Stimulated activated CD8-positive, alpha-beta memory T cell treated with anti-CD3 and anti-CD28 coated beads, Interleukin-7, amount 100 ng/mL, for 4 hours (primary cell): ENCODE results near the gene WNK1.
A peak's percentile ranks its signal among the peaks of the same experiment; 100 is the strongest.
"Not testable (repeated sequence)": the region's sequence is repeated elsewhere in the genome, so short reads cannot be mapped to it uniquely, and the experiment has no call there.

Experiments
- DNase-seq, 2 donors: peaks; one replicate each; pipeline ENCODE4 v3.0.0-alpha.2; 2020; ENCODE audit warnings: low read depth in 2 of 2

WNK1 gene

GRCh38 chr12:911191-911826 is 158.9 kb downstream of the WNK1 start:
- DNase-seq: no peak

- DNase-seq: no peak
Observed at GRCh38 chr12:912466-913235, 160.3 kb downstream of the WNK1 start.

- no peak for DNase-seq
Observed at GRCh38 chr12:913919-914698, 161.7 kb downstream of the WNK1 start.

DNA sequence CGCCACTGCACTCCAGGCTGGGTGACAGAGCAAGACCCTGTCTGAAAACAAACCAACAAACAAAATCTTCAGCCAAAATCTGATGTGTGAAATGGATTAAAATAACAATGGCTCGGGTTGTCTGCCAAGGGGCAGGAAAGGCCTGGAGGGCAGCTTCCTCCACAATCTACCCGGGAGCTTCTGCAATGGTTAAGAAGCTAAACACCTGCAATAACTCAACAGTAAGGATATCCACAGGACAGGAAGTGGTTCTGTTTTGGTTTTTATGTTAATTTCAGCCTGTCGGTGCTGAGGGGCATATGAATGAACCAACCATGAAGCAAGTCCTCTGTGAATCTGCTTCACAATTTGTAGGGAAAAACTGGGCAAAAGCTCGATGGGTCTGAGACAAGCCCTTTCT is 162.7 kb downstream of the WNK1 start:
- DNase-seq: no peak

DNA sequence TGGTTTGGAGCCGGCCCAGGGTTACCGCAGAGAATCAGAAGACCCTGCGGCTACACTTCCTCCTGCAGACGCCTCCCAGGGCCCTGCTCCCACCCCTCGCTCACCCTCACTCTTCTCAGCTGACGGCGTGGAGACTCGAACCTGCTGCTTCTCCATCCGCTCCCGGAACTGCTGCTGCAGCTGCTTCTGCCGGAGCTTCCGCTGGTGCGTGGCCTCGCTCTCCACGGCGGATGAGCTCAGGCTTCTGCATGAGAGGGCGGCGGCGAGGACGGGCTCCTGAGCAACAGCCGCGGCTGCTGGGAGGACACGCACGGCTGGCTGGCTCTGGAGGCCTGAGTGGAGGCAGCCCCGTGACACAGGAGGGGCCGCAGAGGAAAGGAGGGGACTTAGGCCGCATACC is 163.9 kb downstream of the WNK1 start:
- DNase-seq: no peak

DNA sequence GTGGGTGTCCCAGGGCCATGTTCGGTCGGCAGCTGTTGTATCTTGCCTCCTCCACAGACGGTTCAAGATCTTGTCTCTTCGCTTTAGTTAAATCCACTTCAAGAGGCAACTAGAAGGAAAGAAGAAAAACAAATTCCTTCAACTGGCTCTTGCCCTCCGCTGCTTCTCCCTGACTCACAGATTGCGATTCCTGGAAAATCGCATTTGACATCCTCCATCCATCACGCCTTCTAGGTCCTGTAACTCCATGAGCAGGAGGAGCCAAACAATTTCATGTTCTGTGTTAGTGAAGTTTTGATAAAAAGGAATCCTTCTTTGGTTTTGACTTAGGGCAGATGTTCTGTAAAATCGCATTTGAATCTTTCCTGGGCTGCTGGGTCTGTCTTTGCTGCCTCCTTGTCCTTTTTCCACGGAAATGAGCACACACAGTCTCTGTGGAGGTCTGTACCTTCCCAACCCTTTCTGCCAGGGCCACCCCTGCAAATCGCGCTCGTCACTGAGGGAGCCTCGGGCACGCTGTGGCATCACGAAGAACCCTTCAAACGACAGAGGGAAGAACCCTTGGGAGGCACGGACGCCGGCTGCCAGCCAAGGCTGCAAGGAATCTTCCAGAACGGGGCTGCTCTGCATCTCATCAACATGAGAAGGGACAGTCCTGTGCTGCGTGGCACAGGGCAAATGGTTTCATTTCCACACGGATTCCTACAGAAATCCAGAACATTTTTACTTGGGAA is 164.5 kb downstream of the WNK1 start:
- no peak for DNase-seq

DNA sequence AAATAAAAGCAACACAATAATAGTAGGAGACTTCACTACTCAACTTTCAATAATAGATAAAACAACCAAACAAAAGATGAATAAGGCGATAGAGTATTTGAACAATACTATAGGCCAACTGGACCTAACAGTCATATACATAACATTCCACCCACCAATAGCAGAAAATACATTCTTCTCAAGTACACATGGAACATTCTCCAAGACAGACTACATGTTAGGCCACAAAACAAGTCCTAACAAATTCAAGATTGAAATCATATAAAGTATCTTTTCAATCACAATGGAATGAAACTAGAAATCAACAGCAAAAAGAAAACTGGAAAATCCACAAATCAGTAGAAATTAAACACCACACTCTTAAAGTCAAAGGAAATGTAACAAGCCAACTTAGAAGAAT is 168.3 kb downstream of the WNK1 start:
- no peak for DNase-seq

GRCh38 chr12:922285-922684 is 169.9 kb downstream of the WNK1 start:
- DNase-seq: no peak

DNA sequence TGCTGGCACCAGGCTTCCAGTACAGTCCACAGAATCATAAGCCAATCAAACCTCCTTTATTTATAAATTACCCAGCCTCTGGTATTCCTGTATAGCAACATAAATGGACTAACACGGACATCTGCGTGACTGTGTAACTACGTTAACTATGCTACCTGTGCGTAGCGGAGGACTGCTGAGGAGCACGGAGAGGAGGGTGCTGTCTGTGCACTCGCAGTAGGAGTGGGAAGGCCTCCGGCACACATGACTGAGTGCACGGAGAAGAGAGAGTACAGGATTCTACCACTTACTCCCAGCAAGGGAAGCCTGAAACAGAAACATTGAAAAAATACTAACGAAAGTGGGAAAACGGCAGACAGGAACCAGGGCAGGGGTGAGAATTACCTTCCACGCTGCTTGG is 174.3 kb downstream of the WNK1 start:
- no peak for DNase-seq

- no peak for DNase-seq
Observed at GRCh38 chr12:931060-931459, 178.7 kb downstream of the WNK1 start.

DNA sequence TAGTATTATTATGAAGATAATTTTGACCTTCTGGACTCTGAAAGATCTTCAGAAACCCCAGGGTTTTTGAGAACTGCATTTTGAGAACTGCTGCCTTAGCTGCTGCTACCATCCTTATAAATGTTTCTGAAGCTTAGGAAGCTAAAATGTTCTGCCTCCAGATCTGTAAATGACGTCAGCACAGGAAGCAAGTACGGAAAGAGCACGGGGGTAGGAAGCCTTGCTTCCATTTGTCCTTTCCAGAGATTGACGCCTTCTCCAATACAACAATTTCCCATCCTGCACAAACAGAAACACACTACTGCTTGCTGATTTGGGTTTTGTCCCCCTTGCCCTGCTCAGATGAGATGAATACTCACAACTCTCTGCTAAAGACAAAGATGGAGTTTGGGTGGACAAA is 179.2 kb downstream of the WNK1 start:
- DNase-seq: no peak

GRCh38 chr12:935891-936290 is 183.5 kb downstream of the WNK1 start:
- DNase-seq: not testable (repeated sequence)

- DNase-seq: no peak
Observed at GRCh38 chr12:936377-937345, 184.3 kb downstream of the WNK1 start.

DNA sequence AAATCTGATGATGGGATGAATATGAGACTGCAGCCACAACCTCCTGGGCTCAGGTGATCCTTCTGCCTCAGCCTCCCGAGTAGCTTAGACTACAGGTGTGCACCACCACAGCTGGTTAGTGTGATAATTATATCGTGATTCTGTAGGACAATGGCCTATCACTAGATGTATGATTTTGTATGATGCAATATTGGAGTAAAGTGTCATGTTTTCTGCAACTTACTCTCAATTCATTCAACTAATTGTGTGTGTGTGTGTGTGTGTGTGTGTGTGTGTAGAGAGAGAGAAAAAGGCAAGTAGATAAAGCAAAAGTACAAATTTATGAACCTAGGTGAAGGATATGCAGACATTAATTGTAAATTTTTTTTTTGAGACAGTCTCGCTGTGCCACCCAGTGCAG is 186.4 kb downstream of the WNK1 start:
- DNase-seq: no peak

DNA sequence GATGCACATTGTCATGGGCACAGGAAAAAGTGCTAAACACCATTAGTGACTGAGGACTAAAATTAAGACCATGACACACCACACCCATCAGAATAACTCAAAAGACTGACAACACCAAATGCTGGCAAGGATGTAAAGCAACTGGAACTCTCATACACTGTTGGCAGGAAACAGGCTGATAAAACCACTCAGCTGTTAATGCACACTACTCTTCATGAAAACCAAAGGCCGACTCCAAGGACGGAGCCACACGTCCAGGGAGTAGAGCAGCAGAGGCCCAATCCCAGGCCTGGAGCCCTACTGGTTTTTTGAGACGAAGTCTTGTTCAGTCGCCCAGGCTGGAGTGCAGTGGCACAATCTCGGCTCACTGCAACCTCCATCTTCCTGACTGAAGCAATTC is 190.7 kb downstream of the WNK1 start:
- DNase-seq: no peak

DNA sequence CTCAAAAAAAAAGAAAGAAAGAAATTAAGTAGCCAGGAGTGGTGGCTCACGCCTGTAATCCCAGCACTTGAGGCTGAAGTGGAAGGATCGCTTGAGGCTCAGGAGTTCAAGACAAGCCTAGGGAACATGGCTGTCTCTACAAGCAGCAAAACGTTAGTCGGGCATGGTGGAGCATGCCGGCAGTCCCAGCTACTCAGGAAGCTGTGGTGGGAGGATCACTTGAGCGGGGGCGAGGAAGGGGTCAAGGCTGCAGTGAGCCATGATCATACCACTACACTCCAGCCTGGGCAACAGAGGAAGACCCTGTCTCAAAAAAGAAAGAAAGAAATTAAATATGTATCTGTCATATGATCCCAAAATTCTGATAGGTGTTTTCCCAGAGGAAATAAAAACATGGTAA is 191.8 kb downstream of the WNK1 start:
- DNase-seq: no peak

DNA sequence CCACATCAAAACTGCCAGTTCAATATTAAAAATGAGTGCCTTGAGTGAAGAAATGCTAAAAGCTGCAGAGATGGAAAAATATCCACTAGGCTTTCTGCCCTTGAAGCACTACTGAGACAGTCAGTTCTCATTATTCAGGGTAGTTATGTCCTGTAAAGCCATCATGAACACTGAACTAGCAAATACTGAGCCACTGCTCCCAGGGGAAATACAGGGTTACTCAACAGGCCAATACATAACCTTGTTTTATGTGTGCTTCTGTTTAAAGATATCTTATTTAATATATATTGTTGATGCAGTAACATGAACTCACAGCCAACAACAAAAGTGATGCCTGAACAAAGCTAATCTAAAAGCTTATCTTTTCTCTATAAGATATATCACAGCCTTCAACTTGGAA is 193.8 kb downstream of the WNK1 start:
- DNase-seq: no peak

DNA sequence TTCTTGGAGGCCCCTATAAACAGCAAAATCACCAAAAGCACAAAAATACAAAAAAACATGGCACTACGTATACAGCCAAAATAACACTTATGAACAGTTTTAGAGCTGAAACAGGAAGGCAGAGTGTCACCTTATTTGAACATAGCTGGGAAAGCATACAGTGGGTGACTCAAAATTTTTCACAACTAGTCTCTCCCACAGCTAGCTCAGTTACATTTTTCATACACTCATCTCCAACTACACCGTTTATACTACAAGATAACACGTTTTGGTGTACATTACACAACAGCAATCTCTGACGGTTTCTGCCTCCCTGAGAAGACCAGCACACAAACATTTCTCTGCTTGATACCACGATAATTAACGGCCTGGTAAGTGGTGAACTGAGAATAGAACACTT is 194.3 kb downstream of the WNK1 start:
- DNase-seq: no peak

GRCh38 chr12:948238-948637 is 195.9 kb downstream of the WNK1 start:
- no peak for DNase-seq

GRCh38 chr12:949453-950191 is 197.2 kb downstream of the WNK1 start, which contains the start of gene RAD52:
Gene RAD52, minus strand, starts transcription at chr12:949694. Its CDS starts 16,636 bp downstream, at chr12:933058.
- DNase-seq: peak; percentile 92 to 95
